A673 (cell line): ENCODE data around the gene RASGRP2. TPM values are rescaled to one million over a fixed set of nuclear protein-coding genes. Genes with fewer than 3 reads are reported as not detected.

Experiments
- BruUV-seq: library from RNA; stranded (reverse); fragments of 400-500 nt; replicated peaks from 2 replicates; lab custom pipeline; 2021; lab: Mats Ljungman, UMichigan
- CTCF ChIA-PET: fragments of 300-600 bp; sonication (Branson Sonifier 250); formaldehyde crosslinking; loops from one replicate; lab custom pipeline; 2022; ENCODE audit warnings: antibody characterized with exemption; lab: Charles Lee
- POLR2A ChIA-PET: fragments of 300-600 bp; sonication (Branson Sonifier 250); formaldehyde crosslinking; loops from one replicate; lab custom pipeline; 2022; ENCODE audit warnings: antibody characterized with exemption; ENCODE audit not compliant: low non-redundant PET; lab: Charles Lee
- DNase-seq: peaks from one replicate; pipeline ENCODE4 v3.0.0-alpha.2; 2015; ENCODE audit warnings: low spot score
- H3K27ac ChIP-seq: fragments of 200-600 bp; sonication (generic); 2 replicates; pipeline ENCODE4 v1.5.1; 2016; ENCODE audit warnings: mixed run types, low read depth, mild to moderate bottlenecking, mixed read lengths, antibody characterized with exemption, low read length; ENCODE audit not compliant: poor library complexity, severe bottlenecking
- H3K27me3 ChIP-seq: fragments of 200-600 bp; sonication (generic); replicated peaks from 2 replicates; pipeline ENCODE4 v1.6.1; 2017; ENCODE audit warnings: mixed run types, low read depth, mild to moderate bottlenecking, mixed read lengths, antibody characterized with exemption, low read length; ENCODE audit not compliant: insufficient read depth, poor library complexity
- H3K36me3 ChIP-seq: fragments of 200-600 bp; sonication (generic); 2 replicates; pipeline ENCODE4 v1.6.1; 2016; ENCODE audit warnings: mixed run types, mild to moderate bottlenecking, mixed read lengths, antibody characterized with exemption, low read length; ENCODE audit not compliant: insufficient read depth, poor library complexity, severe bottlenecking
- H3K4me1 ChIP-seq: fragments of 200-600 bp; sonication (generic); 2 replicates; pipeline ENCODE4 v1.6.1; 2017; ENCODE audit warnings: mixed run types, mild to moderate bottlenecking, mixed read lengths, antibody characterized with exemption, low read length; ENCODE audit not compliant: insufficient read depth, poor library complexity, severe bottlenecking
- H3K4me3 ChIP-seq: fragments of 200-600 bp; sonication (generic); 2 replicates; pipeline ENCODE4 v1.5.1; 2016; ENCODE audit warnings: low read depth, mixed run types, mild to moderate bottlenecking, mixed read lengths, low read length; ENCODE audit not compliant: poor library complexity, severe bottlenecking
- H3K9me3 ChIP-seq: fragments of 200-600 bp; sonication (generic); 2 replicates; pipeline ENCODE4 v1.6.1; 2016; ENCODE audit warnings: mixed run types, low read depth, mild to moderate bottlenecking, mixed read lengths, antibody characterized with exemption, low read length; ENCODE audit not compliant: poor library complexity, severe bottlenecking
- EZH2 ChIP-seq: fragments of 200-600 bp; sonication (generic); IDR thresholded peaks from 2 replicates; pipeline ENCODE4 v1.6.1; 2017; ENCODE audit warnings: borderline replicate concordance, low read depth, mild to moderate bottlenecking, mixed read lengths, antibody characterized with exemption, low read length; ENCODE audit not compliant: poor library complexity, severe bottlenecking
- intact Hi-C: fragments of 100-400 bp; cut with micrococcal nuclease; formaldehyde crosslinking; loops from one replicate; pipeline ENCODE4 v1.10.0; 2022; ENCODE audit not compliant: unreplicated experiment
- total RNA-seq: library from RNA; stranded (reverse); gene quantifications from 2 replicates; pipeline ENCODE4 v1.2.3, GENCODE V29; 2021
- TF ChIP-seq, protein P1 (sequence below): fragments of 300-800, 200-600 bp; sonication (generic); conservative IDR thresholded peaks from 2 replicates; pipeline ENCODE4 v1.5.1; 2017; ENCODE audit warnings: low read depth, mild to moderate bottlenecking, antibody characterized with exemption, low read length, moderate library complexity, mixed read lengths

RASGRP2 gene
- total RNA-seq, 1 experiment from 2014 or later, result 2.0 TPM

DNA sequence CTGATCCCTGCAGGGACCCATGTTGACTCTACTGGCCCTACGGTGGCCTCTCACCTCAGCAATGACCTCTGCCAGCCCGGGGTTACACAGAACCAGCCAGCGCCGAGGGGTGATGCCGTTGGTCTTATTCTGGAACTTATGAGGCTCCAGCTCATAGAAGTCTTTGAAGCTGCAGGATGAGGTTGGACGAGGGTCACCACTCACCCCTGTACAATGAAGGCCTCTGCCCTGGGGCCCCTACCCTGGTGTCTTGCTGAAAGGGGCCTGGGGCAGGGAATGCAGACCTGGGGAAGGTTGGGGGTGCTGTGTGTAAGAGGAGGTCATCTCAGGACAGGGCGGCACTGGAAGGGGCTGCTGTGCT is 9.1 kb upstream of the RASGRP2 start:
- Histone ChIP-seq H3K27ac (no peak overlapping the region), H3K36me3 (no peaks in the 10 kb centered on the region), H3K27me3 (no peaks in the 10 kb centered on the region), H3K4me3 (no peak overlapping the region), H3K4me1 (no peaks in the 10 kb centered on the region), H3K9me3 (no peaks in the 10 kb centered on the region)
- no peak for DNase-seq
- ChIA-PET POLR2A (no interaction called here), CTCF (no interaction called here)
- BruUV-seq, result no TSS peak
- intact Hi-C loops, result no loop called here
- TF ChIP-seq, protein P1, sequence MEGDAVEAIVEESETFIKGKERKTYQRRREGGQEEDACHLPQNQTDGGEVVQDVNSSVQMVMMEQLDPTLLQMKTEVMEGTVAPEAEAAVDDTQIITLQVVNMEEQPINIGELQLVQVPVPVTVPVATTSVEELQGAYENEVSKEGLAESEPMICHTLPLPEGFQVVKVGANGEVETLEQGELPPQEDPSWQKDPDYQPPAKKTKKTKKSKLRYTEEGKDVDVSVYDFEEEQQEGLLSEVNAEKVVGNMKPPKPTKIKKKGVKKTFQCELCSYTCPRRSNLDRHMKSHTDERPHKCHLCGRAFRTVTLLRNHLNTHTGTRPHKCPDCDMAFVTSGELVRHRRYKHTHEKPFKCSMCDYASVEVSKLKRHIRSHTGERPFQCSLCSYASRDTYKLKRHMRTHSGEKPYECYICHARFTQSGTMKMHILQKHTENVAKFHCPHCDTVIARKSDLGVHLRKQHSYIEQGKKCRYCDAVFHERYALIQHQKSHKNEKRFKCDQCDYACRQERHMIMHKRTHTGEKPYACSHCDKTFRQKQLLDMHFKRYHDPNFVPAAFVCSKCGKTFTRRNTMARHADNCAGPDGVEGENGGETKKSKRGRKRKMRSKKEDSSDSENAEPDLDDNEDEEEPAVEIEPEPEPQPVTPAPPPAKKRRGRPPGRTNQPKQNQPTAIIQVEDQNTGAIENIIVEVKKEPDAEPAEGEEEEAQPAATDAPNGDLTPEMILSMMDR, result no peak
- no peak for TF ChIP-seq EZH2

DNA sequence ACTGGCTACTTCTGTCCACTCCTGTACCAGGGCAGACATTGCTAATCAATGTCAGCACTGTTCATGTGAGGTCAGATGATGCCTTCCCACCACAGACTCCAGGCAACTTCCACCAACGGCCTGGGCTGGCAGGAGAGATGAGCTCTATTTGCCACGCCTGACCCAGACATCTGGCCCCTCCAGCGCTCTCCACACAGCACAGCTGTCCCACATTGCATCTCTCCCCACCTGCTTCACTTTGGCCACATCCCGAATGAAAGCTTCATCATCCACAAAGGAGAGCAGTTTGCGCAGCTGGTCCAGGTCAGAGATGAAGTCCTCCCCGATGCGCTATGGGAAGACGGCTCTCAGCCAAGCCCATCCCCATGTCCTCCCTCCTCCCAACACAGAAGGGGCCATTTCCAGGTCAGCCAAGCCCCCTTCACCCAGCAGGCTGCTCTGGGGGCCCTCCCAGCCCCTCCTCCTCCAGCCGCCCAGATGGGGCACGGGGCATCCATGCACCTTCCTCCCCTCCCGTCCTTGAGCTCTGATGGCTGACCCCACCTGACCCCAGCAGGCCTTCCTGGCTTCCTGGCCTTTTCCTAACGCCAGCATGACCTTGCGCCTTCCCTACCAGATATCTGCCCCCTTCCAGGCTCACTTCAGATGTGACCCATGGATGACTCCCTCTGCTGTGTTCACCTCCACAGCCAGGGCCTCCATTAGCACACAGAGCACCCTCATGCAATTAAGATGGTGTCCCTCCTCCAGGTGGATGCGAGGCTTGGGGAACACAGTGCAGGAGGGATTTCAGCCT is 8.4 kb upstream of the RASGRP2 start:
- H3K4me3 ChIP-seq, result no peak overlapping the region
- no peaks in the 10 kb centered on the region for H3K4me1 ChIP-seq
- no peak for DNase-seq
- intact Hi-C loops, result no loop called here
- no peaks in the 10 kb centered on the region for H3K9me3 ChIP-seq
- no peaks in the 10 kb centered on the region for H3K27me3 ChIP-seq
- no peak overlapping the region for H3K27ac ChIP-seq
- ChIA-PET CTCF (interaction anchor here (0.6 kb wide), 2 partner anchors 27 to 397 kb away, joined by 6 to 7 read pairs; no protein-coding TSS in a partner anchor), POLR2A (no interaction called here)
- BruUV-seq, result no TSS peak
- H3K36me3 ChIP-seq, result no peaks in the 10 kb centered on the region
- no peak for TF ChIP-seq EZH2
- TF ChIP-seq, protein P1, result no peak

DNA sequence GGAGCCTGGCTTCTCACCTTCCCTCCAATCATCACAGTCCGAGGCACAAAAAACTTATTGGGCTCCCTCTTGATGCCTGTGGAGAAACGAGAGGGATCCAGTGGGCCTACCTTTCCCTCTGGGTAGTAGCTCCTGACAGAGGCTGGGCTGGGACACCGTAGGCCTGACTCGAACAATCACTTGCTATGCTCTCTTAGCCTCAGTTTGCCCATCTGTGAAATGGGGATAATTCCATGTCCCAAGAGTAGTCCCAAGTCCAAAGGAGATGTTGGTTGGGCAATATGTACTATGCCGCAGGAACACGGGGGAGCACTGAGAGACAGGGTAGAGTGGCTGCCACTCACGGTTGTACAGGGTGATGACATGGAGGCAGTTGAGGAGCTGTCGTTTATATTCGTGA is 7.6 kb upstream of the RASGRP2 start:
- Histone ChIP-seq H3K36me3 (no peaks in the 10 kb centered on the region), H3K4me3 (no peak overlapping the region), H3K4me1 (no peaks in the 10 kb centered on the region), H3K9me3 (no peaks in the 10 kb centered on the region), H3K27ac (no peak overlapping the region), H3K27me3 (no peaks in the 10 kb centered on the region)
- no peak for TF ChIP-seq EZH2
- TF ChIP-seq, protein P1, result no peak
- BruUV-seq, result no TSS peak
- DNase-seq, result no peak
- CTCF ChIA-PET, result interaction anchor here (0.6 kb wide), 1 partner anchor 26 kb away, joined by 6 read pairs; no protein-coding TSS in a partner anchor
- POLR2A ChIA-PET, result no interaction called here
- intact Hi-C loops, result no loop called here
